ENCODE results near the gene SYTL3.

GRCh38 chr6:158621694-158622544, 27.9 kb upstream of the SYTL3 start:
- TF ChIP-seq CTCF (IDR thresholded peaks at IDR 0.05) (no peak), POLR2A (IDR thresholded peaks at IDR 0.05) (no peak)

All from lower leg skin (tissue), 3 donors.